ENCODE measurements around the gene EPHA8.

DNA sequence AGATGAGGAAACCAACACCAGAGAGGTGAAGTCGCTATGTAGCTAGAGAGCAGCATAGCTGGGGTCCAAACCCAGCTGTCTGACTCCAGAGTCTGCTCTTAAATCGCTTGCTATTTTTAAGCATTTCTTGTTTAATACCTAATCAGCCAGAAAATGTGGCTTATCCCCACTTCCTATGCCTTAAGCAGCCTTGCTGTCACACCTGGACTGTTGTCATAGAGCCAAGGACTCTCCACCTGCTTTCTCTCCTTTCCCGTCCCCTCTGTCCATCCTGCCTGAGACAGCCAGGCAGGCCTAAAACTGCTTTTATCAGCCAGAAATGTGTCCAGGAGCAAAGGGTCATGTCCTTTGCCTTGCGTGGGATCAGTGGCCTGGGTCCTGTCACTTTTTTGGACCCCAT lies 28.3 kb upstream of the EPHA8 start:
- TF ChIP-seq, protein P1, sequence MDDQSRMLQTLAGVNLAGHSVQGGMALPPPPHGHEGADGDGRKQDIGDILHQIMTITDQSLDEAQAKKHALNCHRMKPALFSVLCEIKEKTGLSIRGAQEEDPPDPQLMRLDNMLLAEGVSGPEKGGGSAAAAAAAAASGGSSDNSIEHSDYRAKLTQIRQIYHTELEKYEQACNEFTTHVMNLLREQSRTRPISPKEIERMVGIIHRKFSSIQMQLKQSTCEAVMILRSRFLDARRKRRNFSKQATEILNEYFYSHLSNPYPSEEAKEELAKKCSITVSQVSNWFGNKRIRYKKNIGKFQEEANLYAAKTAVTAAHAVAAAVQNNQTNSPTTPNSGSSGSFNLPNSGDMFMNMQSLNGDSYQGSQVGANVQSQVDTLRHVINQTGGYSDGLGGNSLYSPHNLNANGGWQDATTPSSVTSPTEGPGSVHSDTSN (IDR thresholded peaks at IDR 0.05), result no peak
- no peak for TF ChIP-seq SMC3 (IDR thresholded peaks at IDR 0.05; ENCODE audit: low read depth, low read length)
- TF ChIP-seq YY1 (IDR thresholded peaks at IDR 0.05; ENCODE audit: low read depth), result no peak
- no peak for TF ChIP-seq RFX5 (IDR thresholded peaks at IDR 0.05; ENCODE audit: low read length)
- TF ChIP-seq, protein P2, sequence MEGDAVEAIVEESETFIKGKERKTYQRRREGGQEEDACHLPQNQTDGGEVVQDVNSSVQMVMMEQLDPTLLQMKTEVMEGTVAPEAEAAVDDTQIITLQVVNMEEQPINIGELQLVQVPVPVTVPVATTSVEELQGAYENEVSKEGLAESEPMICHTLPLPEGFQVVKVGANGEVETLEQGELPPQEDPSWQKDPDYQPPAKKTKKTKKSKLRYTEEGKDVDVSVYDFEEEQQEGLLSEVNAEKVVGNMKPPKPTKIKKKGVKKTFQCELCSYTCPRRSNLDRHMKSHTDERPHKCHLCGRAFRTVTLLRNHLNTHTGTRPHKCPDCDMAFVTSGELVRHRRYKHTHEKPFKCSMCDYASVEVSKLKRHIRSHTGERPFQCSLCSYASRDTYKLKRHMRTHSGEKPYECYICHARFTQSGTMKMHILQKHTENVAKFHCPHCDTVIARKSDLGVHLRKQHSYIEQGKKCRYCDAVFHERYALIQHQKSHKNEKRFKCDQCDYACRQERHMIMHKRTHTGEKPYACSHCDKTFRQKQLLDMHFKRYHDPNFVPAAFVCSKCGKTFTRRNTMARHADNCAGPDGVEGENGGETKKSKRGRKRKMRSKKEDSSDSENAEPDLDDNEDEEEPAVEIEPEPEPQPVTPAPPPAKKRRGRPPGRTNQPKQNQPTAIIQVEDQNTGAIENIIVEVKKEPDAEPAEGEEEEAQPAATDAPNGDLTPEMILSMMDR (IDR thresholded peaks at IDR 0.05), result no peak

Measured in SK-N-SH (cell line).